ENCODE data around the gene FAM43A. TPM values are rescaled to one million over a fixed set of nuclear protein-coding genes. Genes with fewer than 3 reads are reported as not detected.
A peak's percentile ranks its signal among the peaks of the same experiment; 100 is the strongest.

Gene FAM43A
- total and polyA plus RNA-seq, 10 of the 15 experiments (the other 5 are each of a cell fraction or from before 2014, with no cell fraction given) = 0.27 to 5.0 (median 1.1) TPM

DNA sequence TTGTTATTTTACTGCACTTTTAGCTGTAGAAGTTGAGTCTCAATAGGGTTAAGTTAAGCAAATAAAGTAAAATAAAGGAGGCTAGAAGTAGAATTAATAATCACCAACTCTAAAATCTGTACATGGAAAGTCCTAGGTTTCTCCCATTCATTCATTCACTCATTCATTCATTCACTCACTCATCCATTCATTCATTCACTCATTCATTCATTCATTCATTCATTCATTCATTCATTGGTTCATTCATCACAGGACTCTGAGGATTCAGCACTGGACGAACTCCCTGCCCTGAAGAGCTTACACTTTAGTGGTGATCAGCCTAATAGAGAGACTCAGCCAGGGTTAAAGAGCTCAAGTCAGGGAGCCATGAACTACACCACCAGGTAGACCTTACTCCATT lies 9.2 kb upstream of the FAM43A start:
- intact Hi-C loops (cut with micrococcal nuclease; ENCODE audit: unreplicated experiment) = no loop called here
- H3K4me3 ChIP-seq = no peak overlapping the region
- in situ Hi-C loops (cut with MboI) = loop anchor here (5.0 to 10.0 kb wide), 2 partner anchors 421 to 768 kb away; partner anchors contain the start of gene ACAP2
- 0% methylated on average over 1 of the region's 1 CpG for WGBS (ENCODE audit: insufficient coverage, insufficient replicate concordance, low lambda C conversion rate, missing lambda C conversion rate)
- no peaks in the 10 kb centered on the region for H3K9me3 ChIP-seq (replicated peaks; ENCODE audit: control insufficient read depth, insufficient read depth, low read length)
- H3K79me2 ChIP-seq (ENCODE audit: control insufficient read depth, insufficient read depth, low read length) = peaks cover 5% of the 10 kb centered on the region
- peaks cover 16% of the 10 kb centered on the region for H3K4me1 ChIP-seq (ENCODE audit: control insufficient read depth, insufficient read depth, low read length)
- no peak for FAIRE-seq
- no peaks in the 10 kb centered on the region for H3K27me3 ChIP-seq (replicated peaks in 1 of 2; ENCODE audit: control insufficient read depth in 2 of 2, insufficient read depth in 2 of 2, low read length in 1 of 2)
- DNase-seq (ENCODE audit: low read depth, low spot score) = no peak
- no peak for ATAC-seq
- H3K36me3 ChIP-seq (ENCODE audit: control insufficient read depth in 2 of 2, insufficient read depth in 2 of 2, low read length in 1 of 2) = no peaks in the 10 kb centered on the region
- no TSS peak for BruUV-seq (replicated peaks)
- ChIA-PET POLR2A (interaction anchor here (1.1 to 1.5 kb wide), 2 partner anchors 11 to 479 kb away, joined by 4 to 6 read pairs; no protein-coding TSS in a partner anchor), CTCF (no interaction called here), SMC1A (ENCODE audit: uncharacterized antibody, unreplicated experiment) (interaction anchor here (0.6 to 1.2 kb wide), 3 partner anchors 387 to 861 kb away, joined by 3 read pairs; no protein-coding TSS in a partner anchor), RAD21 (ENCODE audit: unreplicated experiment) (interaction anchor here (1.0 kb wide), 1 partner anchor 15 kb away, joined by 3 read pairs; no protein-coding TSS in a partner anchor)
- no peak overlapping the region for H3K9ac ChIP-seq (ENCODE audit: control insufficient read depth, insufficient read depth, low read length)
- H2AFZ ChIP-seq (ENCODE audit: control insufficient read depth, low read depth, low read length) = no peak overlapping the region
- TF ChIP-seq SUPT20H (IDR thresholded peaks at IDR 0.05; ENCODE audit: borderline replicate concordance, control insufficient read depth, low read depth, low read length) = no peak
- TF ChIP-seq CREB1 (IDR thresholded peaks at IDR 0.05; ENCODE audit: low read depth) = no peak
- TF ChIP-seq ZNF24 (IDR thresholded peaks at IDR 0.05) = peak; percentile 98
- TF ChIP-seq JUNB (IDR thresholded peaks at IDR 0.05) = no peak
- no peak for TF ChIP-seq TAF1 (IDR thresholded peaks at IDR 0.05; ENCODE audit: borderline replicate concordance, low read depth, low read length)
- TF ChIP-seq JUND (IDR thresholded peaks at IDR 0.05; ENCODE audit: low read depth, low read length) = no peak
- TF ChIP-seq RFX5 (IDR thresholded peaks at IDR 0.05; ENCODE audit: low read depth, low read length) = no peak
- TF ChIP-seq, protein P1, sequence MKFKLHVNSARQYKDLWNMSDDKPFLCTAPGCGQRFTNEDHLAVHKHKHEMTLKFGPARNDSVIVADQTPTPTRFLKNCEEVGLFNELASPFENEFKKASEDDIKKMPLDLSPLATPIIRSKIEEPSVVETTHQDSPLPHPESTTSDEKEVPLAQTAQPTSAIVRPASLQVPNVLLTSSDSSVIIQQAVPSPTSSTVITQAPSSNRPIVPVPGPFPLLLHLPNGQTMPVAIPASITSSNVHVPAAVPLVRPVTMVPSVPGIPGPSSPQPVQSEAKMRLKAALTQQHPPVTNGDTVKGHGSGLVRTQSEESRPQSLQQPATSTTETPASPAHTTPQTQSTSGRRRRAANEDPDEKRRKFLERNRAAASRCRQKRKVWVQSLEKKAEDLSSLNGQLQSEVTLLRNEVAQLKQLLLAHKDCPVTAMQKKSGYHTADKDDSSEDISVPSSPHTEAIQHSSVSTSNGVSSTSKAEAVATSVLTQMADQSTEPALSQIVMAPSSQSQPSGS (IDR thresholded peaks at IDR 0.05; ENCODE audit: low read length) = no peak
- TF ChIP-seq, protein P2, sequence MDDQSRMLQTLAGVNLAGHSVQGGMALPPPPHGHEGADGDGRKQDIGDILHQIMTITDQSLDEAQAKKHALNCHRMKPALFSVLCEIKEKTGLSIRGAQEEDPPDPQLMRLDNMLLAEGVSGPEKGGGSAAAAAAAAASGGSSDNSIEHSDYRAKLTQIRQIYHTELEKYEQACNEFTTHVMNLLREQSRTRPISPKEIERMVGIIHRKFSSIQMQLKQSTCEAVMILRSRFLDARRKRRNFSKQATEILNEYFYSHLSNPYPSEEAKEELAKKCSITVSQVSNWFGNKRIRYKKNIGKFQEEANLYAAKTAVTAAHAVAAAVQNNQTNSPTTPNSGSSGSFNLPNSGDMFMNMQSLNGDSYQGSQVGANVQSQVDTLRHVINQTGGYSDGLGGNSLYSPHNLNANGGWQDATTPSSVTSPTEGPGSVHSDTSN (IDR thresholded peaks at IDR 0.05; ENCODE audit: insufficient replicate concordance, low read depth, low read length) = no peak
- no peak overlapping the region for H3K4me2 ChIP-seq (ENCODE audit: control insufficient read depth, insufficient read depth)
- H4K20me1 ChIP-seq (ENCODE audit: control insufficient read depth, insufficient read depth) = no peaks in the 10 kb centered on the region
- H3K27ac ChIP-seq (ENCODE audit: control insufficient read depth, insufficient read depth) = no peak overlapping the region

All from GM12878 (cell line).